Hematopoietic multipotent progenitor cell treated with erythropoietin and hydrocortisone succinate and interleukin-3 and kit ligand, for 8 days (in vitro differentiated cells): ENCODE data around the gene PGBD1.
A peak's percentile ranks its signal among the peaks of the same experiment; 100 is the strongest.
"Not testable (repeated sequence)": the region's sequence is repeated elsewhere in the genome, so short reads cannot be mapped to it uniquely, and the experiment has no call there.

Experiments used
- DNase-seq: peaks from one replicate; pipeline ENCODE4 v3.0.0-alpha.2; 2015

PGBD1 gene

DNA sequence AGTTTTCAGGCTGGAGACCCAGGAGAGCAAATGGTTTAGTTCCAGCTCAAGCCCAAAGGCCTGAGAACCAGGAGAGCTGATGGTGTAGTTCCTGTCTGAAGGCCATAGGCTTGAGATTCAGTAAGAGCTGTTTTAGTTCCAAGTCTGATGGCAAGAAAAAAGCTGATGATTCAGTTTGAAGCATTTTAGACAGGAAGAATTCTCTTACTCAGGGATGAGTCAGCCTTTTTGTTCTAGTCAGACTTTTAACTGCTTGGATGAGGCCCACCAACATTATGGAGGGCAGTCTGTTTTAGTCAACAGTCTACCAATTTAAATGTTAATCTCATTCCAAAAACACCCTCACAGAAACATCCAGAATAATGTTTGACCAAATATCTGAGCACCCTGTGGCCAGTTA, 11.9 kb upstream of the PGBD1 start:
- peak; percentile 60 for DNase-seq

- no peak for DNase-seq
Observed at GRCh38 chr6:28274888-28275287, 6.5 kb upstream of the PGBD1 start.

- DNase-seq, result no peak
Observed at GRCh38 chr6:28277746-28278145, 3.6 kb upstream of the PGBD1 start.

DNA sequence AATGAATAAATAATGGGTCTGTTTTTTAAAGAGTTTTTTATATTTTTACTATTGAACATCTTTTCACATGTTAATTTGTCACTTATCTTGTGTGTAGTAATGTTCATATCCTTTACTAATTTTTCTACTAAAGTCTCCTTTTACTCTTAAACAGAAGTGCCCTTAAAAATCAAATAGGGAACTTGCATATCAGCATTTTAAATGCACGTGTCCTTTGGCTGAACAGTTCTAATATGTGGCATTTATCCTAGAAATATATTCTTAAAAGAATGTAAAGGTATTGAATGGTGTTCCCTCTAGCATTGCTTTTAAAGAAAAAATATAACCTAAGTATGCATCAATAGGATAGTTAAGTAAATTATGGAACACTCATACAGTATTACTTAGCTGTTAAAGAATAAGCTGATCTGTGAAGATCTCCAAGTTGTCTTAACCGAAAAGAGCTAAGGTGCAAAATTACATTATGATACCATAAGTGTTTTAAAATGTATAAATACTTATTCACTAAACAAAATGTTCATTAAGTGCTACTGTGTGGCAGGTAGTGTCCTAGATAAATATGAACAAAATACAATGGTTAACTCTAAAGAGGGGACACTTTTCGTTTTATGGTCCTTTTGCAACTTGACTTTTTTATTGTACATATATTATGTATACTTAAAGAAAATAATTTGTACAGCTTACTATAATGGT, 631 bp upstream of the PGBD1 start:
- DNase-seq, result no peak

- peak; percentile 32 for DNase-seq
Observed at GRCh38 chr6:28282926-28283325, 1.6 kb downstream of the PGBD1 start.

DNA sequence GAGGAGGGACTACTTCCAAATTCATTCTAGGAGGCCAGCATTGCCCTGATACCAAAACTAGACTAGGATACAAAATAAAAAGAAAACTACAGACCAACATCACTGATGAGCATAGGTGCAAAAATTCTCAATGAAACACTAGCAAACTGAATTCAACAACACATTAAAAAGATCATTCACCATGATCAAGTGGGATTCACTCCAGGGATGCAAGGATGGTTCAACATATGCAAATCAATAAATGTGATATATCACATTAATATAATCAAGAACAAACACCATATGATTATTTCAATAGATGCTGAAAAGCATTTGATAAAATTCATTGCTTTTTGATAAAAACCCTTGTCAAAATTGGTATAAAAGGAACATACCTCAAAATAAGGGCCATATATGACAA, 10.2 kb downstream of the PGBD1 start:
- DNase-seq, result no peak

DNA sequence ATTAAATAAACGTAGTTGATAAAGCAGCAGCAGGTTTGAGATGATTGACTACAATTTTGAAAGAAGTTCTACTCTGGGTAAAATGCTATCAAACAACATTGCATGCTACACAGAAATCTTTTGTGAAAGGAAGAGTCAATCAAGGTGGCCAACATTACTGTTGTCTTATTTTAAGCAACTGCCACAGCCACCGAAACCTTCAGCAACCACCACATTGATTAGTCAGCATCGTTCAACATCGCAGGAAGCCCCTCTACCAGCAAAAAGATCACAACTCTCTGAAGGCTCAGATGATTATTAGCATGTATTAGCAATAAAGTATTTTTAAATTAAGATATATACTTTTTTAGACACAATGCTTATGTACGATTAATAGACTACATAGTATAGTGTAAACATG, 14.0 kb downstream of the PGBD1 start:
- no peak for DNase-seq

DNA sequence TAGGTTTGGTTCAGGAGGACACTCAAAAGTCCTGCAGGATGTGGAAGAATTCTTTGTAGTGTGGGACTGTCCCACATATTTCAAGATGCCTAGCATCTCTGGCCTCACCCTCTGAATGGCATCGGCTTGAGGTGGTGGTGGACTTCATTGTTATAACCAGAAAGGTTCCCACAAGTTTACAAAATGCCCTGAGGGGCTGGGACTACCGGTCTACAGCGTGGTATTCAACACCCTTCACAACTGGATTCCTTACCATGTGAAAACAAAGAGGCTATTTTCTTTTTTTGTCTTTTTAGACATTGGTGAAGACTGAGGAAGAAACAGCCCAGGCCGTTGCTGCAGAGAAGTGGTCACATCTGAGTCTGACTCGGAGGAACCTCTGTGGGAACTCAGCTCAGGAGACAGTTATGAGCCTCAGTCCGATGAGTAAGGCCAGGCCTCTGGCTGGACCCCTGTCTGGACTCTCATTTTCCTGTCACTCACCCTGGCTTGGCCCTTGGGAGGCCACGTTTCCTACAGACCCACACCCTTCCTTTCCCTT, 15.2 kb downstream of the PGBD1 start:
- no peak for DNase-seq

DNA sequence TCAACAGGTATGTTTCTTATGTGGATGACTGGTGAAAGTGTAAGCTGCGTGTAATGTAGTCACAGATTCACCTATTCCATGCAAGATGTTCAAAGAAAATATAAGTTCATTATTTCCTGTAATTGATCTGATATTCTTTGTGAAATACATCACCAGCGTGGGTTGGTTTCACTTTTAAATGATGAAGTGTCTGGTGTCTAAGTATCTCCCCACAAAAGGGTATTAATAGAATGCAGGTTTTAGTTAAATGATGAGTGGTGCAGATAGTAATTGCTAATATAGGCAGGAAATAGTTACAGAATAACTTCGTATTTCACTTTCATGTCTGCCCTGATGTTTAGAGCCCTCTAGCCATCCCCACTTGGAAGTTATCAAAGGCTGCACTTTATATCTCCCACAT, 22.2 kb downstream of the PGBD1 start:
- no peak for DNase-seq

DNA sequence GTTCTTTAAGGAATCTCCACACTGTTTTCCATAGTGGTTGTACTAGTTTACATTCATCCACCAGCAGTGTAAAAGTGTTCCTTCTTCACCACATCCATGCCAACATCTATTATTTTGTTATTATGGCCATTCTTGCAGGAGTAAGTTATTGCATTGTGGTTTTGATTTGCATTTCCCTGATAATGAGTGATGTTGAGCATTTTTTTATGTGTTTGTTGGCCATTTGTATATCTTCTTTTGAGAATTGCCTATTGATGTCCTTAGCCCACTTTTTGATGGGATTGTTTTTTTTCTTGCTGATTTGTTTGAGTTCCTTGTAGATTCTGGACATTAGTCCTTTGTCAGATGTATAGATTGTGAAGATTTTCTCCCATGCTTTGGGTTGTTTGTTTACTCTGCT, 25.0 kb downstream of the PGBD1 start:
- not testable (repeated sequence) for DNase-seq

DNA sequence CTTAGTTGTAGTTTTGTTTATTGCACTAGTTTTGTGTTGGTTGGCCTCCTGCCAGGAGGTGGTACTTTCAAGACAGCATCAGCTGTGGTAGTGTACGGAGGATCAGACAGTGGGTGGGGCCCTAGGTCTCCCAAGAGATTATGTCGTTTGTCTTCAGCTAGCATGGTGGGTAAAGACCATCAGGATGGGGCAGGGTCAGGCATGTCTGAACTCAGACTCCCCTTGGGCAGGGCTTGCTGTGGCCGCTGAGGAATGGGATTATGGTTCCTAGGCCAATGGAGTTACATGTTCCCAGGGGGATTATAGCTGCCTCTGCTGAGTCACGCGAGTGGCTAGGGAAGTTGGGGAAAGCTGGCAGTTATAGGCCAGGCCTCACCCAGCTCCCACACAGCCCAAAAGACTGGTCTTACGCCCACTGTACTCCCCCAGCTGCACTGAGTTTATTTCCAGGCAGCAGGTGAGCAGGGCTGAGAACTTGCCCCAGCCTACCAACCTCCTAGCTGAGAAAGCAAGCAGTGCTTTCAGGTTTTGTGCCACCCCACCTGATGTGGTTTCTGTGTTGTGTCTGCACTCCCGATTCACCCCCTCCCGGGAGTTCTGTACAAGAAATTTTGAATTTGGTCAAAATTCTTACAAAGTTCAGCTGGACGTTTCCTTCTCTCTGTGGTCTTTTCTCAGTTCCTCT, 29.9 kb downstream of the PGBD1 start:
- DNase-seq, result peak; percentile 19

DNA sequence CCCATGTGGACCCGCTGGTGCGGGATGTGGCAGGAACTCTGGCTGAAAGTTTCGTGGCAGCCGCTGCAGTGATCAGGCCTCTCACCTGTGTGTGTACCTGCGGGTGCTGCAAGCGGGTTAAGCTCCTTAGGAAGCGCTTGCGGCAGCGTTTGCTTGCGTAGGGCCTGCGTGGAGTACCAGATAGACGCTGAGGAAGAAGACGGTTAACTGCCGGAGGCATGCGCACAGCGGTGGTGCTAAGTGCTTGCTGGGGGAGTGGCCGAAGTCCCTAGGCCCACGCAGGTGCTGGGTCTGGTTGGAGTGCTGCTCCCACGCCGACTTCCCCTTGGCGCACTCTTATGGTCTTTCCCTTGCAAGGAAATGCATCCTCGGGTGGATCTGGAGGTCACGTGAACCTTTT, 31.6 kb downstream of the PGBD1 start:
- DNase-seq, result no peak

GRCh38 chr6:28315628-28316027, 34.3 kb downstream of the PGBD1 start:
- peak; percentile 77 for DNase-seq

DNA sequence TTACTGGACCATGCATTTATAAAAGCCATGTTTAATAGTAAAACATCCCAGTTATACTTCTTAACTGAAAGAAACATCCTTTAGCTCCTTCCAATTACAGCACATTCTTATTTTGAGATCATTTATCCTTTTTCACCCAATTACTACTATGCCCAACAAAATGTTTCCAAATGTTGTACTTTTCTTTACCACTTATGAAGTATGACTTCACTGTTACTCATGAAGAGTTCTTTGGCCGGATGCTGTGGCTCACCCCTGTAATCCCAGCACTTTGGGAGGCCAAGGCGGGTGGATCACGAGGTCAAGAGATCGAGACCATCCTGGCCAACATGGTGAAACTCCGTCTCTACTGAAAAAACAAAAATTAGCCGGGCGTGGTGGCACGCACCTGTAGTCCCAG, 36.5 kb downstream of the PGBD1 start:
- not testable (repeated sequence) for DNase-seq

DNA sequence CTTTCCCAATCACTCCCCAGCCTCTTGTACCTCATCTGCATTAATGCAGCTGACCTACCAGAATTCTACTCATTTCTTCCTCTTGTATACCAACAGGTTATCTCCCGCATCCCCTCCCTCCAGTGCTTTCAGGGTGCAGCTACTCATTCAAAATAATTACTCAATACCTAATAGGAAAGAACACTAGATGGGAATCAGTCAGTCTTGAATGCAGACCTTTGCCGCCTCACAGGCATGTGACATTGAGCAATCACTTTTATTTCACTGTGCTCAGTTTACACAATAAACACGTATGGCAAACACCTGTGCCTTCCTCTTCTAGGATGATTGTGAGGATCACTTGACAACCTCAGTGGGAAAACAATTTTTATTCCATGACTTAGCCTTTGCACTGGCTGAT, 41.3 kb downstream of the PGBD1 start:
- no peak for DNase-seq

DNA sequence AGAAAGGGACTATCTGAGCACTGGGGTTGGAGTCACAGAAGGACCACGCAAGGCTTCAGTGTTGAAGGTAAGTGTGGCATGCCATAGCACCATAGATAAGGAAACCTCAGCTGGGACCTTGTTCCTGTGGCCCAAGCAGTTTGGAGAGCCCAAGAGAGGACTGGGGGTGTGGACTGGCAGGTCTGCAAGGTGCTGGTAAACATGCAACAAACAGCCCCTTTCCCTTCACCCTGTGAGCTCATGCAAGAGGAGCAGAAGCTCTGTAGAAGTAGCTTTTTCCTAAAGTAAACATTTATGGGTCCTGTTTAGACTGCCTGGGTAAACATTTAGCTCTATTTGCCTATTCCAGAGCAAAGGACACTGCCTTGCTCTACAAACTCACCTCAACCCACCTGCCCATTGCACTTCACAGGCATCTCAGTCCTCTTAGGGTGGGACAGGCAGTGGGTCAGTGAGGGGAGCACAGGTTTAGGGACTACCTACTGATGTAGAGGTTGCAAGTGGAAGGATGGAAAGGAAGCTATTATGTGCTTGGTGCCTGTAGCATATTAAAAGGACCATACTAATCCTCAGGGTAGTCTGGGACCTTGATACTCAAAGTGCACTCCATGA, 42.5 kb downstream of the PGBD1 start:
- no peak for DNase-seq

GRCh38 chr6:28326371-28326948, 45.1 kb downstream of the PGBD1 start:
- no peak for DNase-seq

DNA sequence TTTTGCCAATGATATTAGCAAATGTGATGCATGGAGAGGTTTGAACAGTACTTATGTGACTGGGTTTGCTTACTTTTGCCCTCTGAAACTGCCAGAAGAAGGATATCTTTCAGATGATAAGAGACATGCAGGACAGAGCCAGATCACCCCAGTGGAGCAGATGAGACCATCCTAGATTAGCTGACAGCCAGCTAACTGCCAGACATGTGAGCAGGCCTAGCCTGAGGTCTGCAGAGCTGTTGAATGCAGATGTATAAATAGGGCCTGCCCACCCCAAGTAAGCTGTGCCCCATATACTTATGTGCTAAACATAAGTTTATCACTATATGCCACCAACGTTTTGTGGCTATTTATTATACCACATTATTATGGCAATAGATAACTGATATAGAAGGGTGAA, 48.7 kb downstream of the PGBD1 start:
- peak; percentile 83 for DNase-seq

DNA sequence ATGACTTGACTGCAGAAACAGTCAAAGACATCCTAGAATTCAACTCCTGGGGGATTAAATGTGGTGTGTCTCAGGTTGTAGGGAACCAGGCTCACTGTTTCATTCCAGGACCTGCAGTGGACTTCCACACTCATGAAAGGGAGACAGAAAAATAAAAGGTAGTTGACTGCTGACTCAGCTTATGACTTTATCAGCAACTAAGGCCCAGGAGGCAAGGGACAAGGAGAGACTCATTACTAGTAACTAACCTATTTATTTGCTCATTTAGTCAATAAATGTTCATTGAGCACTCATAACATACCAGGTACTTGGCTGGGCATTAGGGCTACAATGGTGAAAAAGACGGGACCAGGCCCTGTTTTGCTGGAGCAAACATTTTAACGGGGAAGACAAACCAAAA, 51.7 kb downstream of the PGBD1 start:
- DNase-seq, result no peak

DNA sequence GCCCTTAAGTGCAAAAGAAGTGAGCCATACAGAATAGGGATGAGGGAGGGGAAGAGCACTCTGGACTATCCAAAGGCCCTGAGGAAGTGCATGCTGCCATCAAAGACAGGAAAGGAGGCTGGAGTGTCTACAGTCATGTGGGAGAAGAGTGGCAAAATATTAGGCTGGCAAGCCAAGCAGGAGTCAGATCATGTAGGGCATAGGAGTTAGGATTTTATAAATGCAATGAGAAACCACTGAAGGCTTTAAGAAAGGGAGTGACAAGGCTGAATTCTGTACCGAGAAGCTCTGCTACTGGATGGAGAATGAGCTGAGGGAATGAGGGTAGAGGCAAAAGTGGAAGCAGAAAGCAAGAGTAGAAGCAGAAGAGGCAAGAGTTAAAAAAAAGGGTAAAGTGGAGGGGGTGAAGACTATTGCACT, 52.2 kb downstream of the PGBD1 start:
- DNase-seq, result no peak

- no peak for DNase-seq
Observed at GRCh38 chr6:28334286-28335039, 53.1 kb downstream of the PGBD1 start.

DNA sequence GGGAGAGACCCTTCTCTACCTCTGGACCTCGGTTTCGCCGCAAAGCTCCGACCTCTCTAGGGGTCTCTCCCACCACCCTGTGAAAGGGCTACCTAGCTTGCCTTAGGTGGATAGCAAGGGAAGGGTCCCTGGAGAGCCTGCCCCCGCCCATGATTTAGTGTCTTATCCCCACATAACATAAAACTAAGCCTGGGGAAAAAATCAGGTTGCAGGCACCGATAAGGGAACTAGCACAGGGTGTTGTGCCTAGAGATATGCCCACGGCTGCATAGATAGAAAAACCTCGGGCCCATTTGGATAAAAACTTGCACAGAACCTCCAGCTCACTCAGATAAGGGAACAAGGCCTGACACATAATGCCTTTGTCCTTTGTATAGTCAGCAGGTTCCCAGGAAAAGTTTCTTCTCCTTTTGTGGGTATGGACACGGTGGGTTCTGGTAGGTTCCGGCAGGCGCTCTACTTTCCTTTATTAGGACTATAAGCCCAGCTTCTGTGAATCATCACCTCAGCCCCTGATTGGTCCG, 53.7 kb downstream of the PGBD1 start:
- peak; percentile 95 for DNase-seq
